GM12878 (cell line): ENCODE results near the gene ZNF808.

ENCODE experiments used
- CHD4 ChIP-seq: fragments of 200-600 bp; sonication (generic); IDR thresholded peaks from 2 replicates; pipeline ENCODE4 v1.6.1; 2016; ENCODE audit warnings: mild to moderate bottlenecking
- EZH2 ChIP-seq: IDR thresholded peaks from 2 replicates; pipeline ENCODE4 v1.6.1; 2012; ENCODE audit warnings: low read depth, mild to moderate bottlenecking, control low read depth, inconsistent platforms, low read length, borderline replicate concordance; ENCODE audit not compliant: control insufficient read depth
- POLR2A ChIP-seq: IDR thresholded peaks from 2 replicates; pipeline ENCODE4 v1.6.1; 2011; ENCODE audit warnings: low read depth, mild to moderate bottlenecking, low read length
- POLR2AphosphoS2 ChIP-seq: IDR thresholded peaks from 2 replicates; pipeline ENCODE4 v1.6.1; 2011; ENCODE audit warnings: low read depth, mild to moderate bottlenecking, low read length, improper control_type of control experiment, moderate library complexity
- SMC3 ChIP-seq: IDR thresholded peaks from 2 replicates; pipeline ENCODE4 v1.6.1; 2011; ENCODE audit warnings: low read length, improper control_type of control experiment, borderline replicate concordance
- STAT1 ChIP-seq: fragments of 450-650 bp; conservative IDR thresholded peaks from 2 replicates; pipeline ENCODE4 v1.6.1; 2014; ENCODE audit warnings: antibody characterized with exemption, mild to moderate bottlenecking
- STAT3 ChIP-seq: IDR thresholded peaks from 2 replicates; pipeline ENCODE4 v1.6.1; 2011; ENCODE audit warnings: low read depth, low read length, improper control_type of control experiment
- ZNF24 ChIP-seq: fragments of 450-650 bp; IDR thresholded peaks from 2 replicates; pipeline ENCODE4 v1.6.1; 2017; ENCODE audit warnings: antibody characterized with exemption, mild to moderate bottlenecking
- TF ChIP-seq, protein P1 (sequence below): fragments of 450-650 bp; formaldehyde crosslinking; IDR thresholded peaks from 2 replicates; pipeline ENCODE4 v1.4.0; 2022; ENCODE audit warnings: mild to moderate bottlenecking, moderate library complexity
- TF ChIP-seq, protein P2 (sequence below): fragments of 450-650 bp; IDR thresholded peaks from 2 replicates; pipeline ENCODE4 v1.6.1; 2016; ENCODE audit warnings: mild to moderate bottlenecking, moderate library complexity, borderline replicate concordance

DNA sequence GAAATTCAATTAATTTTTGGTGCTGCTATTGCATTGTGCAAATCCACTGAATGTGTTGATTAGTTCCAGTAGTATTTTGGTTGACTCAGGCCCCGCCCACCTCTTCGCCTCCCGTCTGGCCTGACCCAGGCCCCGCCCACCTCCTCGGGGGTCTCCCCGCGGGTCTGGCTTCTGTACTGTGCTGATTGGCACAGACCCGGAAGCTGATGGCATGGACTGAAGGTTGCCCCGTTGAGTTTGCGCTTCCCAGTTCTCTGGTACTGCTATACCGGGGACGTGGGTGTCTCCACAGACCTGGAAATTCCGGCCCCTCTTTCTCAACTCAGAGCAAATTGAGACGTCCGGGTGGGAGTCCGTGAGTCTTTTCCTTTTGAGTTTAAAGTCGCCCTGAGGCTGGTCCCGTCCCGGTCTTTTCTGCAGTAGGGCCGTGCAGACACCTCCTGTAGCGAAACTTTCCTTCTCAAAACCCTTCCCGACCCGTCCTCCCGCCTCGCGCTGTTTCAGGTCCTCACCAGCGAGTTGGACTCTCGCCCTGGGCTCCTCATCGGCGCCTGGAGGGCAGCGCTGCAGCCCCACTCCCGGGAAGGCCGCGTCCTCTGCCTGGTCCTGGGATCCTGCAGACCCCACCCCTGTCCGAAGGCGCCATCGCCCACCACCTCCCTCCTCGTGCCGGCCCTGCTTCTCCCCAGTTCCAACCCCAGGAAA lies 57.4 kb downstream of the ZNF808 start:
- TF ChIP-seq, protein P1, sequence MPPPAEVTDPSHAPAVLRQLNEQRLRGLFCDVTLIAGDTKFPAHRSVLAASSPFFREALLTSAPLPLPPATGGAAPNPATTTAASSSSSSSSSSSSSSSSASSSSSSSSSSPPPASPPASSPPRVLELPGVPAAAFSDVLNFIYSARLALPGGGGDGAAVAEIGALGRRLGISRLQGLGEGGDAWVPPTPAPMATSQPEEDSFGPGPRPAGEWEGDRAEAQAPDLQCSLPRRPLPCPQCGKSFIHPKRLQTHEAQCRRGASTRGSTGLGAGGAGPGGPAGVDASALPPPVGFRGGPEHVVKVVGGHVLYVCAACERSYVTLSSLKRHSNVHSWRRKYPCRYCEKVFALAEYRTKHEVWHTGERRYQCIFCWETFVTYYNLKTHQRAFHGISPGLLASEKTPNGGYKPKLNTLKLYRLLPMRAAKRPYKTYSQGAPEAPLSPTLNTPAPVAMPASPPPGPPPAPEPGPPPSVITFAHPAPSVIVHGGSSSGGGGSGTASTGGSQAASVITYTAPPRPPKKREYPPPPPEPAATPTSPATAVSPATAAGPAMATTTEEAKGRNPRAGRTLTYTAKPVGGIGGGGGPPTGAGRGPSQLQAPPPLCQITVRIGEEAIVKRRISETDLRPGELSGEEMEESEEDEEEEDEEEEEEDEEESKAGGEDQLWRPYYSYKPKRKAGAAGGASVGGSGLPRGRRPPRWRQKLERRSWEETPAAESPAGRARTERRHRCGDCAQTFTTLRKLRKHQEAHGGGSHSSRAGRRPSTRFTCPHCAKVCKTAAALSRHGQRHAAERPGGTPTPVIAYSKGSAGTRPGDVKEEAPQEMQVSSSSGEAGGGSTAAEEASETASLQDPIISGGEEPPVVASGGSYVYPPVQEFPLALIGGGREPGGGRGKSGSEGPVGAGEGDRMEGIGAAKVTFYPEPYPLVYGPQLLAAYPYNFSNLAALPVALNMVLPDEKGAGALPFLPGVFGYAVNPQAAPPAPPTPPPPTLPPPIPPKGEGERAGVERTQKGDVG, result no peak
- TF ChIP-seq, protein P2, sequence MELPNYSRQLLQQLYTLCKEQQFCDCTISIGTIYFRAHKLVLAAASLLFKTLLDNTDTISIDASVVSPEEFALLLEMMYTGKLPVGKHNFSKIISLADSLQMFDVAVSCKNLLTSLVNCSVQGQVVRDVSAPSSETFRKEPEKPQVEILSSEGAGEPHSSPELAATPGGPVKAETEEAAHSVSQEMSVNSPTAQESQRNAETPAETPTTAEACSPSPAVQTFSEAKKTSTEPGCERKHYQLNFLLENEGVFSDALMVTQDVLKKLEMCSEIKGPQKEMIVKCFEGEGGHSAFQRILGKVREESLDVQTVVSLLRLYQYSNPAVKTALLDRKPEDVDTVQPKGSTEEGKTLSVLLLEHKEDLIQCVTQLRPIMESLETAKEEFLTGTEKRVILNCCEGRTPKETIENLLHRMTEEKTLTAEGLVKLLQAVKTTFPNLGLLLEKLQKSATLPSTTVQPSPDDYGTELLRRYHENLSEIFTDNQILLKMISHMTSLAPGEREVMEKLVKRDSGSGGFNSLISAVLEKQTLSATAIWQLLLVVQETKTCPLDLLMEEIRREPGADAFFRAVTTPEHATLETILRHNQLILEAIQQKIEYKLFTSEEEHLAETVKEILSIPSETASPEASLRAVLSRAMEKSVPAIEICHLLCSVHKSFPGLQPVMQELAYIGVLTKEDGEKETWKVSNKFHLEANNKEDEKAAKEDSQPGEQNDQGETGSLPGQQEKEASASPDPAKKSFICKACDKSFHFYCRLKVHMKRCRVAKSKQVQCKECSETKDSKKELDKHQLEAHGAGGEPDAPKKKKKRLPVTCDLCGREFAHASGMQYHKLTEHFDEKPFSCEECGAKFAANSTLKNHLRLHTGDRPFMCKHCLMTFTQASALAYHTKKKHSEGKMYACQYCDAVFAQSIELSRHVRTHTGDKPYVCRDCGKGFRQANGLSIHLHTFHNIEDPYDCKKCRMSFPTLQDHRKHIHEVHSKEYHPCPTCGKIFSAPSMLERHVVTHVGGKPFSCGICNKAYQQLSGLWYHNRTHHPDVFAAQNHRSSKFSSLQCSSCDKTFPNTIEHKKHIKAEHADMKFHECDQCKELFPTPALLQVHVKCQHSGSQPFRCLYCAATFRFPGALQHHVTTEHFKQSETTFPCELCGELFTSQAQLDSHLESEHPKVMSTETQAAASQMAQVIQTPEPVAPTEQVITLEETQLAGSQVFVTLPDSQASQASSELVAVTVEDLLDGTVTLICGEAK, result no peak
- no peak for TF ChIP-seq SMC3
- TF ChIP-seq STAT1, result no peak
- TF ChIP-seq STAT3, result no peak
- no peak for TF ChIP-seq CHD4
- no peak for TF ChIP-seq ZNF24
- no peak for TF ChIP-seq EZH2
- no peak for TF ChIP-seq POLR2AphosphoS2
- 0 out of 2 replicates have a peak, but pooled peaks have one; percentile 15 for TF ChIP-seq POLR2A
